Thyroid gland (tissue), 4 donors: ENCODE measurements around the gene SLC9A8.

ENCODE experiments used
- CTCF ChIP-seq, 6 experiments: fragments of 200-600 bp in 3 of 6; fragments of 450-650 bp in 3 of 6; sonication (generic) in 3 of 6; IDR thresholded peaks; one replicate each; pipeline ENCODE4 v1.5.1; 2016 to 2019; ENCODE audit warnings: antibody characterized with exemption in 6 of 6, mild to moderate bottlenecking in 2 of 6, inconsistent platforms in 1 of 6, moderate library complexity in 1 of 6
- POLR2A ChIP-seq, 2 donors: fragments of 450-650 bp; IDR thresholded peaks; one replicate each; pipeline ENCODE4 v1.6.1; 2017; ENCODE audit warnings: antibody characterized with exemption in 2 of 2, mild to moderate bottlenecking in 2 of 2, moderate library complexity in 1 of 2

- TF ChIP-seq CTCF (IDR thresholded peaks at IDR 0.05) = no peak
- TF ChIP-seq POLR2A (IDR thresholded peaks at IDR 0.05) = no peak
Observed at GRCh38 chr20:49894073-49894470, 81.4 kb downstream of the SLC9A8 start.
